Activated gamma-delta T cell treated with anti-CD3 and anti-CD28 coated beads, Interleukin-2, amount 50 U/mL, for 16 hours (primary cell): ENCODE measurements around the gene SNED1.
"Not testable (repeated sequence)": the region's sequence is repeated elsewhere in the genome, so short reads cannot be mapped to it uniquely, and the experiment has no call there.

Source experiments
- DNase-seq: peaks from one replicate; pipeline ENCODE4 v3.0.0-alpha.2; 2020; ENCODE audit warnings: low read depth

The SNED1 gene

GRCh38 chr2:241084856-241085444 lies 86.5 kb downstream of the SNED1 start:
- no peak for DNase-seq

GRCh38 chr2:241087420-241088268 lies 89.2 kb downstream of the SNED1 start:
- DNase-seq, result no peak

GRCh38 chr2:241088376-241088775 lies 90.0 kb downstream of the SNED1 start:
- no peak for DNase-seq

- no peak for DNase-seq
These were observed 90.6 kb downstream of the SNED1 start for GRCh38 chr2:241088791-241089732.

- no peak for DNase-seq
These were observed 92.8 kb downstream of the SNED1 start for GRCh38 chr2:241091201-241091600.

- DNase-seq, result no peak
These were observed 93.5 kb downstream of the SNED1 start for GRCh38 chr2:241091734-241092445.

- no peak for DNase-seq
These were observed 94.3 kb downstream of the SNED1 start for GRCh38 chr2:241092677-241093076.

- DNase-seq, result not testable (repeated sequence)
These were observed 94.8 kb downstream of the SNED1 start for GRCh38 chr2:241093133-241093781.

- no peak for DNase-seq
These were observed 95.8 kb downstream of the SNED1 start for GRCh38 chr2:241094172-241094571.

- no peak for DNase-seq
These were observed 96.6 kb downstream of the SNED1 start for GRCh38 chr2:241094924-241095420.

- DNase-seq, result no peak
These were observed 97.3 kb downstream of the SNED1 start for GRCh38 chr2:241095594-241096290.

- DNase-seq, result no peak
These were observed 98.6 kb downstream of the SNED1 start for GRCh38 chr2:241096979-241097378.

GRCh38 chr2:241099246-241099645 lies 100.8 kb downstream of the SNED1 start:
- no peak for DNase-seq

GRCh38 chr2:241102239-241102803 lies 103.9 kb downstream of the SNED1 start, which contains the start of gene MTERF4:
TSS of gene MTERF4 (minus strand) at chr2:241102287. CDS start at chr2:241102273, 14 bp downstream.
- DNase-seq, result peak; percentile 78

GRCh38 chr2:241103176-241103595 lies 104.8 kb downstream of the SNED1 start:
- DNase-seq, result no peak

GRCh38 chr2:241104611-241105010 lies 106.2 kb downstream of the SNED1 start:
- DNase-seq, result not testable (repeated sequence)

GRCh38 chr2:241105641-241106040 lies 107.2 kb downstream of the SNED1 start:
- no peak for DNase-seq

- no peak for DNase-seq
These were observed 108.8 kb downstream of the SNED1 start for GRCh38 chr2:241107031-241107783.
